ENCODE measurements around the gene COLEC12.

COLEC12 gene

GRCh38 chr18:354471-354870 lies 146.0 kb downstream of the COLEC12 start:
- no peak for DNase-seq

- no peak for DNase-seq
Measured at GRCh38 chr18:354003-354402, 146.5 kb downstream of the COLEC12 start.

GRCh38 chr18:352438-352837 lies 148.1 kb downstream of the COLEC12 start:
- DNase-seq, result no peak

- no peak for DNase-seq
Measured at GRCh38 chr18:350953-351572, 149.4 kb downstream of the COLEC12 start.

- DNase-seq, result no peak
Measured at GRCh38 chr18:346600-346999, 153.9 kb downstream of the COLEC12 start.

- DNase-seq, result no peak
Measured at GRCh38 chr18:341102-341501, 159.4 kb downstream of the COLEC12 start.

- DNase-seq, result no peak
Measured at GRCh38 chr18:340044-340443, 160.5 kb downstream of the COLEC12 start.

GRCh38 chr18:339200-339599 lies 161.3 kb downstream of the COLEC12 start:
- DNase-seq, result no peak

- DNase-seq, result no peak
Measured at GRCh38 chr18:336713-337112, 163.8 kb downstream of the COLEC12 start.

- DNase-seq, result no peak
Measured at GRCh38 chr18:335733-336132, 164.8 kb downstream of the COLEC12 start.

GRCh38 chr18:334575-335132 lies 165.8 kb downstream of the COLEC12 start:
- DNase-seq, result no peak

- no peak for DNase-seq
Measured at GRCh38 chr18:332721-333510, 167.6 kb downstream of the COLEC12 start.

- no peak for DNase-seq
Measured at GRCh38 chr18:332007-332406, 168.5 kb downstream of the COLEC12 start.

- DNase-seq, result no peak
Measured at GRCh38 chr18:331221-331821, 169.2 kb downstream of the COLEC12 start.

- DNase-seq, result no peak
Measured at GRCh38 chr18:328928-329327, 171.6 kb downstream of the COLEC12 start.

GRCh38 chr18:326846-327245 lies 173.7 kb downstream of the COLEC12 start:
- DNase-seq, result no peak

GRCh38 chr18:323253-323622 lies 177.3 kb downstream of the COLEC12 start:
- no peak for DNase-seq

- no peak for DNase-seq
Measured at GRCh38 chr18:321865-322467, 178.5 kb downstream of the COLEC12 start.

- no peak for DNase-seq
Measured at GRCh38 chr18:320155-320554, 180.3 kb downstream of the COLEC12 start.

GRCh38 chr18:319720-320119 lies 180.8 kb downstream of the COLEC12 start:
- no peak for DNase-seq

GRCh38 chr18:318791-319291 lies 181.7 kb downstream of the COLEC12 start:
- DNase-seq, result no peak

- DNase-seq, result no peak
Measured at GRCh38 chr18:317618-318017, 182.9 kb downstream of the COLEC12 start.

- DNase-seq, result no peak
Measured at GRCh38 chr18:316393-316792, 184.1 kb downstream of the COLEC12 start.
